Anterior cingulate cortex (tissue), 58 donors: ENCODE data around the gene ADPRS.

ENCODE experiments used
- DNase-seq, 58 donors: peaks; one replicate each; lab custom pipeline; 2025; lab: John Stamatoyannopoulos, UW

The ADPRS gene

GRCh38 chr1:36088577-36089392, at the start of gene ADPRS:
Gene ADPRS (plus strand): TSS chr1:36088892. CDS start chr1:36088905, 13 bp downstream.
- peak in 57 of 58 donors; percentile 49 to 93 (median 79) for DNase-seq

GRCh38 chr1:36040238-36040637, 48.5 kb upstream of the ADPRS start:
- DNase-seq: no peak

- DNase-seq: no peak
Observed at GRCh38 chr1:36051821-36052220, 36.9 kb upstream of the ADPRS start.

GRCh38 chr1:36053978-36054377, 34.7 kb upstream of the ADPRS start:
- no peak for DNase-seq

GRCh38 chr1:36055706-36056105, 33.0 kb upstream of the ADPRS start:
- no peak for DNase-seq

GRCh38 chr1:36062315-36062714, 26.4 kb upstream of the ADPRS start:
- no peak for DNase-seq

GRCh38 chr1:36067871-36068270, 20.8 kb upstream of the ADPRS start:
- DNase-seq: peak in 1 of 58 donors; percentile 47

GRCh38 chr1:36068866-36069265, 19.8 kb upstream of the ADPRS start:
- no peak for DNase-seq

- no peak for DNase-seq
Observed at GRCh38 chr1:36070349-36070748, 18.3 kb upstream of the ADPRS start.

GRCh38 chr1:36076979-36077573, 11.6 kb upstream of the ADPRS start:
- DNase-seq: no peak

GRCh38 chr1:36080236-36080635, 8.5 kb upstream of the ADPRS start:
- DNase-seq: no peak

- no peak for DNase-seq
Observed at GRCh38 chr1:36080801-36081200, 7.9 kb upstream of the ADPRS start.

- no peak for DNase-seq
Observed at GRCh38 chr1:36081926-36082485, 6.7 kb upstream of the ADPRS start.

- DNase-seq: no peak
Observed at GRCh38 chr1:36083219-36083618, 5.5 kb upstream of the ADPRS start.

GRCh38 chr1:36083635-36084496, 4.8 kb upstream of the ADPRS start, which contains the start of gene TEKT2:
Gene TEKT2 (plus strand): TSS chr1:36084094. CDS start chr1:36084922, 828 bp downstream.
- peak in 46 of 58 donors; percentile 17 to 77 (median 46) for DNase-seq

- no peak for DNase-seq
Observed at GRCh38 chr1:36084497-36085115, 4.1 kb upstream of the ADPRS start.

GRCh38 chr1:36085126-36085525, 3.6 kb upstream of the ADPRS start:
- no peak for DNase-seq

- no peak for DNase-seq
Observed at GRCh38 chr1:36085686-36086526, 2.8 kb upstream of the ADPRS start.

GRCh38 chr1:36086529-36087232, 2.0 kb upstream of the ADPRS start:
- DNase-seq: no peak
